Measurements from ENCODE around the gene CLMN. TPM values are rescaled to one million over a fixed set of nuclear protein-coding genes. Genes with fewer than 3 reads are reported as not detected.

Gene CLMN
- total and polyA plus RNA-seq, 2 experiments from 2014 or later, result 3.2 to 5.7 TPM

DNA sequence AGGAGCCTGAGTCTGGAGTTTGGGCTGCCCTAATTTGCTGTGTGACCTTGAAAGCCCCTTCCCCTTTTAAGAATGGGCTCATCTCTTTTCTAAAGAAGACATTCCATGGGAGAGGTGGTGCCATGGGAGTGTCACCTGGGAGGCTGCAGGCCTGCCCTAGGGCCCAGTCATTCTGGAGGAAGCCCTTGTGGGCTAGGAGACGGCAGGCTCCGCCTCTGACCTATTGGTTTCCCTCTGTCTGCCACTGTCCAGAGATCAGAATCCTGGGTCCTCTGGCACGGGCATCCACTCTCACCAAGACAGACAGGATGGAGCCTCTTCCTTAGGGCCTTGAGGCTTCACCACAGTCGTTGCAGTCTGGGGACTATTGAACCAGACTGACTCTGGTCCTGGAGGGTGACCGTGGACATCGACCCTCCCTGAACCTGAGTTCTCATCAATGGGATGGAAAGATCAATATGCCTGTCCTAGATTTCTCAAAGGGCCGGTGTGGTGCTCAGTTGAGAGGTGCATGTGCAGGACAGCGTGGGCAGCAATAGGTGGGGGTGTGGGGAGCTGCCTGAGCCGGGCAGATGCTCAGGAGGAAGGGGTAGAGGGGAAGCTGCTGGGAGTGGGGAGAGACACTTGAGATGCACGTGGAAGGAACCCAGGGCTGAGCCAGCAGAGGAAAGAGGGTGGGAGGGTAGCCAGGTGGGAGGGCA, 12.2 kb upstream of the CLMN start (continued):
- TF ChIP-seq, protein P1, sequence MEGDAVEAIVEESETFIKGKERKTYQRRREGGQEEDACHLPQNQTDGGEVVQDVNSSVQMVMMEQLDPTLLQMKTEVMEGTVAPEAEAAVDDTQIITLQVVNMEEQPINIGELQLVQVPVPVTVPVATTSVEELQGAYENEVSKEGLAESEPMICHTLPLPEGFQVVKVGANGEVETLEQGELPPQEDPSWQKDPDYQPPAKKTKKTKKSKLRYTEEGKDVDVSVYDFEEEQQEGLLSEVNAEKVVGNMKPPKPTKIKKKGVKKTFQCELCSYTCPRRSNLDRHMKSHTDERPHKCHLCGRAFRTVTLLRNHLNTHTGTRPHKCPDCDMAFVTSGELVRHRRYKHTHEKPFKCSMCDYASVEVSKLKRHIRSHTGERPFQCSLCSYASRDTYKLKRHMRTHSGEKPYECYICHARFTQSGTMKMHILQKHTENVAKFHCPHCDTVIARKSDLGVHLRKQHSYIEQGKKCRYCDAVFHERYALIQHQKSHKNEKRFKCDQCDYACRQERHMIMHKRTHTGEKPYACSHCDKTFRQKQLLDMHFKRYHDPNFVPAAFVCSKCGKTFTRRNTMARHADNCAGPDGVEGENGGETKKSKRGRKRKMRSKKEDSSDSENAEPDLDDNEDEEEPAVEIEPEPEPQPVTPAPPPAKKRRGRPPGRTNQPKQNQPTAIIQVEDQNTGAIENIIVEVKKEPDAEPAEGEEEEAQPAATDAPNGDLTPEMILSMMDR (conservative IDR thresholded peaks at IDR 0.05; ENCODE audit: low read depth in 2 of 2), result no peak
- TF ChIP-seq JUNB (IDR thresholded peaks at IDR 0.05; ENCODE audit: unreplicated experiment), result no peak
- TF ChIP-seq POLR2AphosphoS5 (IDR thresholded peaks at IDR 0.05; ENCODE audit: low read depth), result no peak
- no peak for TF ChIP-seq ZNF331 (CRISPR knock-in tag; IDR thresholded peaks at IDR 0.05; ENCODE audit: low read depth)

DNA sequence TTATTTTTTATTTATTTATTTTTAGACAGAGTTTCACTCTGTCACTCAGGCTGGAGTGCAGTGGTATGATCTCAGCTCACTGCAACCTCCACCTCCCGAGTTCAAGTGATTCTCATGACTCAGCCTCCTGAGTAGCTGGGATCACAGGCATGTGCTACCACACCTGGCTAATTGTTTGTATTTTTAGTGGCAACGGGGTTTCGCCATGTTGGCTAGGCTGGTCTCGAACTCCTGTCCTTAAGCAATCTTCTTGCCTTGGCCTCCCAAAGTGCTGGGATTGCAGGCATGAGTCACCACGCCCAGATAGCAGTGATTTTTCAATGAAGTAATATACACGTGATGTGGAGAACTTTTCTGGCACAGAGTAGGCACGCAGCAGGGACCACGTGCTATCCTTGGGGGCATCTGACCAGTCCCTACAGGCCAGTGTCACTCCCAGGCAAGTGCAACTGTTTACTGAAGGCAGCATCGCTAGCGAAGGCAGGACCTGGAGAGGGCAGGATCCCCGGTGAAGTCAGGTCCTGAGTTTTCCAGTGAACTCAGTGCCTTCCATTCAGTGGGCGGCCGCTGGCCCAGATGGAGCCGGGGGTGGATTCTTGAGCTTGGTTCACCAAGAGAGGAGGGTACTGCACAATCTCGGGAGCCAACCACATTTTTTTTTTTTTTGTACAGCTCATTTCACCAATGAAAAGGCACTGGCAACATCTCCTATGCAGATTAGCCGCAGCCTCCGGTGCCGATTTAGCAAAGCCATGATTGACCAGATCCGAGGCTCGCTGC, 11.1 kb upstream of the CLMN start:
- H4K20me1 ChIP-seq (replicated peaks; ENCODE audit: insufficient read depth), result no peaks in the 10 kb centered on the region
- 0 out of 2 replicates have a peak overlapping the region, but pooled peaks have one; percentile 5 for H2AFZ ChIP-seq
- no peaks in the 10 kb centered on the region for H3K27me3 ChIP-seq (ENCODE audit: insufficient read depth)
- no peaks in the 10 kb centered on the region for H3K36me3 ChIP-seq (ENCODE audit: insufficient read depth)
- Mint-ChIP-seq H3K27ac (no peak overlapping the region), H3K4me1 (no peaks in the 10 kb centered on the region; the same call in 1 of the 3 replicates), H3K9me3 (peaks cover 5% of the 10 kb centered on the region), H3K36me3 (ENCODE audit: low read depth) (no peaks in the 10 kb centered on the region; the same call in 2 of the 3 replicates), H3K4me3 (no peak overlapping the region), H3K27me3 (ENCODE audit: insufficient read depth, low read depth, poor library complexity) (peaks cover 2% of the 10 kb centered on the region)
- no peak for ATAC-seq
- H3K4me2 ChIP-seq, result no peak overlapping the region
- H3K4me1 ChIP-seq (ENCODE audit: insufficient read depth), result no peaks in the 10 kb centered on the region
- H3K4me3 ChIP-seq, result no peak overlapping the region
- DNase-seq (ENCODE audit: low spot score), result no peak
- peaks cover 11% of the 10 kb centered on the region; the same call in 1 of the 2 replicates for H3K9me2 ChIP-seq (ENCODE audit: insufficient read depth)
- no peak overlapping the region for H3K27ac ChIP-seq (ENCODE audit: low read depth)
- no peaks in the 10 kb centered on the region for H3F3A ChIP-seq (replicated peaks; ENCODE audit: low read depth)
- H3K79me2 ChIP-seq (replicated peaks; ENCODE audit: insufficient read depth), result no peaks in the 10 kb centered on the region
- TF ChIP-seq, protein P2, sequence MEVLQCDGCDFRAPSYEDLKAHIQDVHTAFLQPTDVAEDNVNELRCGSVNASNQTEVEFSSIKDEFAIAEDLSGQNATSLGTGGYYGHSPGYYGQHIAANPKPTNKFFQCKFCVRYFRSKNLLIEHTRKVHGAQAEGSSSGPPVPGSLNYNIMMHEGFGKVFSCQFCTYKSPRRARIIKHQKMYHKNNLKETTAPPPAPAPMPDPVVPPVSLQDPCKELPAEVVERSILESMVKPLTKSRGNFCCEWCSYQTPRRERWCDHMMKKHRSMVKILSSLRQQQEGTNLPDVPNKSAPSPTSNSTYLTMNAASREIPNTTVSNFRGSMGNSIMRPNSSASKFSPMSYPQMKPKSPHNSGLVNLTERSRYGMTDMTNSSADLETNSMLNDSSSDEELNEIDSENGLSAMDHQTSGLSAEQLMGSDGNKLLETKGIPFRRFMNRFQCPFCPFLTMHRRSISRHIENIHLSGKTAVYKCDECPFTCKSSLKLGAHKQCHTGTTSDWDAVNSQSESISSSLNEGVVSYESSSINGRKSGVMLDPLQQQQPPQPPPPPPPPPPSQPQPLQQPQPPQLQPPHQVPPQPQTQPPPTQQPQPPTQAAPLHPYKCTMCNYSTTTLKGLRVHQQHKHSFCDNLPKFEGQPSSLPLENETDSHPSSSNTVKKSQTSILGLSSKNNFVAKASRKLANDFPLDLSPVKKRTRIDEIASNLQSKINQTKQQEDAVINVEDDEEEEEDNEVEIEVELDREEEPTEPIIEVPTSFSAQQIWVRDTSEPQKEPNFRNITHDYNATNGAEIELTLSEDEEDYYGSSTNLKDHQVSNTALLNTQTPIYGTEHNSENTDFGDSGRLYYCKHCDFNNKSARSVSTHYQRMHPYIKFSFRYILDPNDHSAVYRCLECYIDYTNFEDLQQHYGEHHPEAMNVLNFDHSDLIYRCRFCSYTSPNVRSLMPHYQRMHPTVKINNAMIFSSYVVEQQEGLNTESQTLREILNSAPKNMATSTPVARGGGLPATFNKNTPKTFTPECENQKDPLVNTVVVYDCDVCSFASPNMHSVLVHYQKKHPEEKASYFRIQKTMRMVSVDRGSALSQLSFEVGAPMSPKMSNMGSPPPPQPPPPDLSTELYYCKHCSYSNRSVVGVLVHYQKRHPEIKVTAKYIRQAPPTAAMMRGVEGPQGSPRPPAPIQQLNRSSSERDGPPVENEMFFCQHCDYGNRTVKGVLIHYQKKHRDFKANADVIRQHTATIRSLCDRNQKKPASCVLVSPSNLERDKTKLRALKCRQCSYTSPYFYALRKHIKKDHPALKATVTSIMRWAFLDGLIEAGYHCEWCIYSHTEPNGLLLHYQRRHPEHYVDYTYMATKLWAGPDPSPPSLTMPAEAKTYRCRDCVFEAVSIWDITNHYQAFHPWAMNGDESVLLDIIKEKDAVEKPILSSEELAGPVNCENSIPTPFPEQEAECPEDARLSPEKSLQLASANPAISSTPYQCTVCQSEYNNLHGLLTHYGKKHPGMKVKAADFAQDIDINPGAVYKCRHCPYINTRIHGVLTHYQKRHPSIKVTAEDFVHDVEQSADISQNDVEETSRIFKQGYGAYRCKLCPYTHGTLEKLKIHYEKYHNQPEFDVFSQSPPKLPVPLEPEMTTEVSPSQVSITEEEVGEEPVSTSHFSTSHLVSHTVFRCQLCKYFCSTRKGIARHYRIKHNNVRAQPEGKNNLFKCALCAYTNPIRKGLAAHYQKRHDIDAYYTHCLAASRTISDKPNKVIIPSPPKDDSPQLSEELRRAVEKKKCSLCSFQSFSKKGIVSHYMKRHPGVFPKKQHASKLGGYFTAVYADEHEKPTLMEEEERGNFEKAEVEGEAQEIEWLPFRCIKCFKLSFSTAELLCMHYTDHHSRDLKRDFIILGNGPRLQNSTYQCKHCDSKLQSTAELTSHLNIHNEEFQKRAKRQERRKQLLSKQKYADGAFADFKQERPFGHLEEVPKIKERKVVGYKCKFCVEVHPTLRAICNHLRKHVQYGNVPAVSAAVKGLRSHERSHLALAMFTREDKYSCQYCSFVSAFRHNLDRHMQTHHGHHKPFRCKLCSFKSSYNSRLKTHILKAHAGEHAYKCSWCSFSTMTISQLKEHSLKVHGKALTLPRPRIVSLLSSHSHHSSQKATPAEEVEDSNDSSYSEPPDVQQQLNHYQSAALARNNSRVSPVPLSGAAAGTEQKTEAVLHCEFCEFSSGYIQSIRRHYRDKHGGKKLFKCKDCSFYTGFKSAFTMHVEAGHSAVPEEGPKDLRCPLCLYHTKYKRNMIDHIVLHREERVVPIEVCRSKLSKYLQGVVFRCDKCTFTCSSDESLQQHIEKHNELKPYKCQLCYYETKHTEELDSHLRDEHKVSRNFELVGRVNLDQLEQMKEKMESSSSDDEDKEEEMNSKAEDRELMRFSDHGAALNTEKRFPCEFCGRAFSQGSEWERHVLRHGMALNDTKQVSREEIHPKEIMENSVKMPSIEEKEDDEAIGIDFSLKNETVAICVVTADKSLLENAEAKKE (CRISPR knock-in tag; IDR thresholded peaks at IDR 0.05), result no peak
- TF ChIP-seq, protein P1 (conservative IDR thresholded peaks at IDR 0.05; ENCODE audit: low read depth in 2 of 2), result no peak
- no peak for TF ChIP-seq CREB1 (CRISPR knock-in tag; IDR thresholded peaks at IDR 0.05; ENCODE audit: low read depth)
- TF ChIP-seq STAT1 (IDR thresholded peaks at IDR 0.05; ENCODE audit: unreplicated experiment), result no peak
- TF ChIP-seq NANOG (IDR thresholded peaks at IDR 0.05; ENCODE audit: borderline replicate concordance), result no peak
- no peak for TF ChIP-seq JUNB (IDR thresholded peaks at IDR 0.05; ENCODE audit: unreplicated experiment)
